Measurements from ENCODE around the gene ATAT1. TPM values are rescaled to one million over a fixed set of nuclear protein-coding genes. Genes with fewer than 3 reads are reported as not detected.
A peak's percentile ranks its signal among the peaks of the same experiment; 100 is the strongest.

ATAT1 gene
- total RNA-seq, 2 experiments from 2014 or later, result 4.1 to 5.2 TPM

GRCh38 chr6:30672445-30673253 is 46.0 kb downstream of the ATAT1 start, which contains the start of gene DHX16:
Gene DHX16 (minus strand): TSS chr6:30673006. CDS start chr6:30672841, 165 bp downstream.
- Histone ChIP-seq H3K4me3 (ENCODE audit: low read length) (peak within 1 kb of the TSS; percentile 98), H3K27me3 (ENCODE audit: control insufficient read depth in 1 of 2, insufficient read depth in 2 of 2, low read length in 2 of 2) (no peaks in the 10 kb centered on the region), H3K36me3 (ENCODE audit: insufficient read depth, low read length) (peaks cover 46% of the 10 kb centered on the region), H3K27ac (ENCODE audit: low read depth in 1 of 2, low read length in 2 of 2) (peak within 1 kb of the TSS; percentile 49 to 59), H3K9me3 (ENCODE audit: control insufficient read depth in 1 of 2, insufficient read depth in 1 of 2, low read length in 2 of 2) (no peaks in the 10 kb centered on the region), H3K4me1 (ENCODE audit: insufficient read depth, low read length) (peaks cover 18% of the 10 kb centered on the region)
- no peaks in the 10 kb centered on the region for H3K9me3 Mint-ChIP-seq
- TF ChIP-seq CTCF (IDR thresholded peaks at IDR 0.05), result peak; percentile 69
- CTCF ChIA-PET, result interaction anchor here (0.5 to 15.4 kb wide), 14 partner anchors 9 to 241 kb away, joined by 3 to 526 read pairs (median 3); partner anchors contain the start of genes C6orf136, MDC1, MRPS18B and TUBB
- peak within 1 kb of the TSS; percentile 86 for H3K27ac Mint-ChIP-seq
- ATAC-seq (ENCODE audit: poor library complexity) (peak; percentile 76), DNase-seq (peak; percentile 79 to 95 (median 84))
- intact Hi-C loops (cut with DNase I, micrococcal nuclease), result loop anchor here (2.0 to 5.0 kb wide), 6 partner anchors 26 to 190 kb away; partner anchors contain the start of genes ATAT1 (in 2 of the 2), C6orf136 (in 1 of the 2), MRPS18B (in 1 of the 2) and PPP1R10 (in 1 of the 2)
- peak within 1 kb of the TSS; percentile 87 for H3K4me3 Mint-ChIP-seq
- peaks cover 55% of the 10 kb centered on the region for H3K36me3 Mint-ChIP-seq (ENCODE audit: low read depth)
- POLR2A ChIA-PET, result interaction anchor here (0.6 to 2.4 kb wide), 13 partner anchors 26 to 131 kb away, joined by 3 to 17 read pairs (median 4); partner anchors contain the start of genes C6orf136, MDC1, MRPS18B and PPP1R10
- H3K4me1 Mint-ChIP-seq (ENCODE audit: low read depth), result peaks cover 49% of the 10 kb centered on the region
- no peaks in the 10 kb centered on the region for H3K27me3 Mint-ChIP-seq

DNA sequence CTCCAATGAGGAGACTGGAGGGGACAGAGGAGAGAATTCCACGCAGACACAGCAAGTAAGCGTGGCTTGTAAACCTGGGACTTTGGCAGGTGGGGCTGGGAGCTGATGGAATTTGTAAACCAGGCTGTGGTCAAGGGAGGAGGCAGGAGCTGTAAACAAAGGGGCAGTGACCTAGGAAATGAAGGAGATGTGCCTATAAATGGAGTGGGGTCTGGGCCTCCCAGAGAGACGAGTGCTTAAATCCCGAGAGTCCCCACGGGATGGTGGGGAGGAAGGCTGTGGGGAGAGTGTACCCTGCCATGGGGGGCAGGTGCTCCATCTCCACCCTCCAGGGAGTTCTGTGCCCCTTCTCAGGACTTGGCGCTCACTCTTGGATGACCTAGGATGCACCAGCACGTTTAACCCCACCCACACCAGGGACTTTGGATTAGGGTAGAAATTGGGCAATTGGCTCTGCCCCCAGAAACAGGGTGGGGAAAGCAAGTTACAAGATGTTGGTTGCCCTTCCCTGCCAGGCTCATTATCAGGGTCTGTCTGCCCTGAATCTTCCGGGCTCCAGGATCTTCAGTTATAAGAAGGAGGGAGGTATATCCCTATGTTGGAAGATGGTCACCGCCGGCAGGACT is 50.1 kb downstream of the ATAT1 start:
- TF ChIP-seq CTCF (IDR thresholded peaks at IDR 0.05), result no peak
- Histone ChIP-seq H3K4me3 (ENCODE audit: low read length) (no peak overlapping the region), H3K27me3 (ENCODE audit: control insufficient read depth in 1 of 2, insufficient read depth in 2 of 2, low read length in 2 of 2) (no peaks in the 10 kb centered on the region), H3K36me3 (ENCODE audit: insufficient read depth, low read length) (peaks cover 54% of the 10 kb centered on the region), H3K9me3 (ENCODE audit: control insufficient read depth in 1 of 2, insufficient read depth in 1 of 2, low read length in 2 of 2) (no peaks in the 10 kb centered on the region), H3K27ac (ENCODE audit: low read depth in 1 of 2, low read length in 2 of 2) (no peak overlapping the region), H3K4me1 (ENCODE audit: insufficient read depth, low read length) (peaks cover 47% of the 10 kb centered on the region)
- Mint-ChIP-seq H3K36me3 (ENCODE audit: low read depth) (peaks cover 63% of the 10 kb centered on the region), H3K27ac (peak overlapping the region; percentile 49), H3K4me3 (peak overlapping the region; percentile 15), H3K9me3 (no peaks in the 10 kb centered on the region), H3K27me3 (no peaks in the 10 kb centered on the region), H3K4me1 (ENCODE audit: low read depth) (peaks cover 52% of the 10 kb centered on the region)
- ChIA-PET POLR2A (interaction anchor here (1.2 kb wide), 1 partner anchor 45 kb away, joined by 8 read pairs; no protein-coding TSS in a partner anchor), CTCF (interaction anchor here (15.4 kb wide), 1 partner anchor 46 kb away, joined by 526 read pairs; the partner anchor contains the start of genes MDC1 and TUBB)
- DNase-seq (no peak), ATAC-seq (ENCODE audit: poor library complexity) (no peak)
- intact Hi-C loops (cut with DNase I, micrococcal nuclease), result loop anchor here (5.0 kb wide), 2 partner anchors 136 to 151 kb away; no protein-coding TSS in a partner anchor

Measured in CD4-positive, alpha-beta T cell (primary cell).